GM08714 (cell line): ENCODE results near the gene SCNN1B.
A peak's percentile ranks its signal among the peaks of the same experiment; 100 is the strongest.
"Not testable (repeated sequence)": the region's sequence is repeated elsewhere in the genome, so short reads cannot be mapped to it uniquely, and the experiment has no call there.

Experiments
- H3K4me3 ChIP-seq: fragments of 200-500 bp; sonication (Bioruptor generic); 2 replicates; pipeline ENCODE4 v1.5.1; 2014; ENCODE audit warnings: mild to moderate bottlenecking, low read length, inconsistent platforms
- ZNF274 ChIP-seq: IDR thresholded peaks from 2 replicates; pipeline ENCODE4 v1.6.1; 2012; ENCODE audit warnings: mild to moderate bottlenecking, low read depth, low read length

SCNN1B gene

GRCh38 chr16:23280483-23280967 is 21.6 kb upstream of the SCNN1B start:
- no peak for TF ChIP-seq ZNF274
- no peak overlapping the region for H3K4me3 ChIP-seq

GRCh38 chr16:23282568-23282967 is 19.5 kb upstream of the SCNN1B start:
- no peak overlapping the region for H3K4me3 ChIP-seq
- TF ChIP-seq ZNF274: no peak

- H3K4me3 ChIP-seq: no peak overlapping the region
- no peak for TF ChIP-seq ZNF274
Observed at GRCh38 chr16:23283571-23283970, 18.5 kb upstream of the SCNN1B start.

- no peak for TF ChIP-seq ZNF274
- no peak overlapping the region for H3K4me3 ChIP-seq
Observed at GRCh38 chr16:23284584-23284983, 17.5 kb upstream of the SCNN1B start.

GRCh38 chr16:23286131-23286532 is 16.0 kb upstream of the SCNN1B start:
- H3K4me3 ChIP-seq: no peak overlapping the region
- no peak for TF ChIP-seq ZNF274

- TF ChIP-seq ZNF274: no peak
- H3K4me3 ChIP-seq: no peak overlapping the region
Observed at GRCh38 chr16:23288209-23288608, 13.9 kb upstream of the SCNN1B start.

GRCh38 chr16:23288726-23289512 is 13.2 kb upstream of the SCNN1B start:
- no peak overlapping the region for H3K4me3 ChIP-seq
- TF ChIP-seq ZNF274: no peak

- no peak overlapping the region for H3K4me3 ChIP-seq
- no peak for TF ChIP-seq ZNF274
Observed at GRCh38 chr16:23290189-23291062, 11.7 kb upstream of the SCNN1B start.

GRCh38 chr16:23293016-23293415 is 9.1 kb upstream of the SCNN1B start:
- no peak overlapping the region for H3K4me3 ChIP-seq
- TF ChIP-seq ZNF274: no peak

GRCh38 chr16:23294260-23294659 is 7.8 kb upstream of the SCNN1B start:
- no peak overlapping the region for H3K4me3 ChIP-seq
- no peak for TF ChIP-seq ZNF274

- TF ChIP-seq ZNF274: no peak
- no peak overlapping the region for H3K4me3 ChIP-seq
Observed at GRCh38 chr16:23296994-23297393, 5.1 kb upstream of the SCNN1B start.

- no peak overlapping the region for H3K4me3 ChIP-seq
- TF ChIP-seq ZNF274: no peak
Observed at GRCh38 chr16:23298290-23298915, 3.7 kb upstream of the SCNN1B start.

- H3K4me3 ChIP-seq: not testable (repeated sequence)
Observed at GRCh38 chr16:23299815-23300214, 2.3 kb upstream of the SCNN1B start.

GRCh38 chr16:23301251-23302044 is 654 bp upstream of the SCNN1B start:
- H3K4me3 ChIP-seq: peak overlapping the region; percentile 13; the same call in 1 of the 2 replicates

More at GRCh38 chr16:23301251-23302044, 654 bp upstream of the SCNN1B start:
- TF ChIP-seq ZNF274: no peak
